HL-60/S4 (cell line): ENCODE results near the gene AGAP3.

ENCODE experiments used
- in situ Hi-C: fragments of 300-500 bp; cut with MboI; formaldehyde crosslinking; loops from 2 replicates; pipeline ENCODE4 v1.14.3; 2022; ENCODE audit warnings: low sequenced_read_pairs

Gene AGAP3

GRCh38 chr7:151057989-151058780, 28.1 kb upstream of the AGAP3 start:
- in situ Hi-C loops, result no loop called here

GRCh38 chr7:151058781-151059366, 27.4 kb upstream of the AGAP3 start:
- in situ Hi-C loops, result no loop called here

DNA sequence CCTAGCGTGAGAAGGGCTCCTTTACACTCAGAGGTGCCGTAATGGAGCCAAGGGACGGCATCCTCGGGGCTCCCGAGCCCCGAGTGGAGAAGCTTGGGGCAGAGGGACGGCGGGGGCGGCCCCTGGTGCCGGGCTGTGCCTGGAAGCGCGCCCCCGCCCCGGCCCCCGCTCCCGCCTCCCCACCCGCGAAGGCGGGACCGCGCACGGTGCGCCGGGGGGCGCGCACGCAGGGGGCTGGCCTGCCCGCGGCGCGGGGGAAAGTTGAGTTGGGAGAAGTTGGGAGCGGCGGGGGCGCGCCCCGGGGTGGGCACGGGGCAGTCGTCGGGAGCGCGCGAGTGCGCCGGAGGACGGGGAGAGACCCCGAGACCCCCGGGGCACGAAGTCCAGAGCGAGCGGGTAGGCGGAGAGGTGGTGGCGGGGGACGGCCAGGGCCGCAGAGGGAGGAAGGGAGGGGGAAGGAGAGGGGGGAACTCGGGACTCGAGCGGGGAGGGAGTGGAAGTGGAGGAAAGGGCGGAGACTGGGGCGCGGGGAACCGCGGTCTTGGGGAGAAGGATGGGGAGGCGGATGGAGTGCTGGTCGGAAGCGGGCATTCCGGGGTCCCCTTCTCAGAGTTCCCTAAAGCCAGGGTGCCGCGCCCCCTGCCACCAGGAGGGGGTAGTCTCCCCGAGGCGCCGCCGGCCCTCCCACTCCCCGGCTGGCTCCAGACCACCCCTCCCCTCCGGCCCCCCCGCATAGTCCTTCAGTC, 26.7 kb upstream of the AGAP3 start, which contains the start of gene SLC4A2:
SLC4A2 (plus strand) TSS at position 223 of the 746 bp plus-strand sequence. CDS start 2,399 bp downstream, outside the sequence.
- in situ Hi-C loops, result no loop called here

GRCh38 chr7:151060113-151060415, 26.2 kb upstream of the AGAP3 start:
- in situ Hi-C loops, result no loop called here

DNA sequence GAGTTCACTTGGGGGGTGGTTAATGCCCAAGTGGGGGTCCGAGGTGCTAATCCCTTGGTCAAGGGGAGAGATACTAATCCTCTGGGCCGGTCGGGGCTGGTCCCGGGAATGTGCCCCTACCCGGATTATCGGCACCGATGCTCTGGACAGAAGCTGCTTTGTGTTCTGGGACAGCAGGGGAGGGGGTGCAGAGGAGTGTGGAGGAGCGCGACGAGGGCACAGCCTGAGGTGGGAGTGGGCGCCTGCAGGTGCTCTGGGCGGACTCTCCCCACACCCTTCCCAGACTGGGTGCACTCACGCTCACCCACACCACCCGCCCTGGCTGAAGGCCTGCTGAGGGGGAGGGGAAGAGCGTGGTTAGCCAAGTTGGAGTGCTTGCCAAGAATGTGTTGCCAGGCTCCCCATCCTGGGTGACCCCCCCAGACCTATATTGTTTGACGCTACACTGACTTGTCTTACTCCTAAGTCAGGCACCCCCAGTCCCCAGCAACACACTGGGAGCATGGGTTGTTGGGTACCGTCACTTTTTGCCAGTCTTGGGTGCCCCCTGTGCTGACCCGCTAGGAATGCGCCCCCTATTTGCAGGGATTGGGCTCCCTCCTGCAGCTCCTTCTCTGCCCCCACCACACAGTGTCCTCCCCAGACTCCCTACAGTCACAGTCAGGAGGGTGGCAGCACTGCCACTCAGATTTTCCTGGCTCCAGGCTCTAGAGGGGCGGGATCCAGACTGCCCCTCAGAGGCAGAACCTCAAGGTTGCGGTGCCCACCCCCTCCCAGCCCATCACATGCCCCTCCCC, 25.7 kb upstream of the AGAP3 start:
- in situ Hi-C loops, result no loop called here

DNA sequence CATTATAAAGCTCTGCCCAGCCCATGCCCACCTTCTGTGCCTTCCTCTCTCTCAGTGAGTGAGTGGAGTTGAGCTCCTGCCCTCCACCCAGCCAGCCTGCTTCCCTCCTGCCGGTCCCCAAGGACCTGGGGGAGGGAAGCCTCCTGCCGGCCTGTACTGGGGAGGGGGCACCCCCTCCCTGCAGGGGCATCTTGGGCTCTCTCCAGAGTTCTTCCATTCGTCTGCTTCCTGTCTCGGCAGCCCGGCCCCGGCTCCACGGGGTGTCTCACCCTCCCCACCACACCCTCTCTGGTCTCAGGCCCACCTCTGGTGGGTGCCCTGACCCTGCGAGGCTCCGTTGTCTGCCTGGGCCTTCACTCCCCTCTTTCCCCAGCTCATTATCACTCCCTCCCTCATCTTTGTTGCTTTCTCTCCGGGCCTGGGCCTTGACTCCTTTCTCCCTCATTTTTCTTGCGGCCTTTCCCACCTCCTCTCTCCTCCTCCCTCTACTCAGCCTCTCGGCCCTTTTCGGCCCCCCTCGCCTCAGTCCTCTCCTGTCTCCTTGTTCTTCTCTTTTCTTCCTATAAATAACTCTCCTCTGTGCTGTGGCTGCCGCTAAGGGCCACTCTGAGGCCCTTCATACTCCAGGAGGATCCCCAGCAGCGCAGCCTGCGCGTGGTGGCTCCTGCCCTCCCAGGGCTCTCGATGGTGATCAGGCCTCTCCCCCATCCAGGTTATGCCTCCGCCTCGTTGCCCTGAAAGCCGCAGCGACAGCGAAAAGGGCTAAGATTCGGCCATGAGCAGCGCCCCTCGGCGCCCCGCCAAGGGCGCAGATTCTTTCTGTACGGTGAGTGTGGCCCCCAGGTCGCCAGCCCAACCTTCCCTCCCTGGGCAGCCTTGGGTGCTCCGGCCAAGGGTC, 24.8 kb upstream of the AGAP3 start:
- in situ Hi-C loops, result no loop called here

GRCh38 chr7:151062111-151062398, 24.2 kb upstream of the AGAP3 start:
- in situ Hi-C loops, result no loop called here

- in situ Hi-C loops, result no loop called here
Observed at GRCh38 chr7:151062399-151063211, 23.7 kb upstream of the AGAP3 start.

DNA sequence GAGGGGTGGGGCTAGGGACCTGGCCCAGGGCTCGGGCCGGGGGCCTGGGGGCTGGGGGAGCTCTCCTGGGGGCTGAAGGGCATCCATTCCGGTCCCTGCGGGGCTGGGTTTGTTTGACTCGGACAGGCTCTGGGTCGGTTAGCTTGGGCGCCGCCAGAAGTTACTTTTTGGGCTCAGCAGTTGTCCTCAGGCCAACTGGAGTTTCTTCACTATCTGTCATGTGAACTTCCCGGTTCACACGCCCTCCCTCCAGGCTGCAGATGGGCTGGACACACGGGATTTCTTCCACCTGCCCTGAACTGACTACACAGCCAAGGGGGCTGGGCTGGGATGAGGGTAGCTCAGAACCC, 23.1 kb upstream of the AGAP3 start:
- in situ Hi-C loops, result no loop called here

DNA sequence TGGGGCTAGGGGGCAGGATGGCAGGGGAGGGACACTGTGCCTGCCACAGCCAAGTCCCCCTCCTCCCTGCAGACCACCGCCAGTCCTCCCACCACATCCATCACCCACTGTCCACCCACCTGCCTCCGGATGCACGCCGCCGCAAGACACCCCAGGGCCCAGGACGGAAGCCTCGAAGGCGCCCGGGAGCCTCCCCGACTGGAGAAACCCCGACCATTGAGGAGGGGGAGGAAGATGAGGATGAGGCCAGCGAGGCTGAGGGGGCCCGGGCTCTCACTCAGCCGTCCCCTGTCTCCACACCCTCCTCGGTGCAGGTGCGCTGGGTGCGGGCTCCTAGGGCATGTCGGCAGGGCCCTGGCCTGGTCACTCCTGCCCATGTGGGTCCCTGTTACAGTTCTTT, 21.8 kb upstream of the AGAP3 start:
- in situ Hi-C loops, result no loop called here

- in situ Hi-C loops, result no loop called here
Observed at GRCh38 chr7:151064993-151065392, 21.3 kb upstream of the AGAP3 start.

GRCh38 chr7:151065516-151065915, 20.8 kb upstream of the AGAP3 start:
- in situ Hi-C loops, result no loop called here

GRCh38 chr7:151066273-151066974, 19.9 kb upstream of the AGAP3 start:
- in situ Hi-C loops, result no loop called here

DNA sequence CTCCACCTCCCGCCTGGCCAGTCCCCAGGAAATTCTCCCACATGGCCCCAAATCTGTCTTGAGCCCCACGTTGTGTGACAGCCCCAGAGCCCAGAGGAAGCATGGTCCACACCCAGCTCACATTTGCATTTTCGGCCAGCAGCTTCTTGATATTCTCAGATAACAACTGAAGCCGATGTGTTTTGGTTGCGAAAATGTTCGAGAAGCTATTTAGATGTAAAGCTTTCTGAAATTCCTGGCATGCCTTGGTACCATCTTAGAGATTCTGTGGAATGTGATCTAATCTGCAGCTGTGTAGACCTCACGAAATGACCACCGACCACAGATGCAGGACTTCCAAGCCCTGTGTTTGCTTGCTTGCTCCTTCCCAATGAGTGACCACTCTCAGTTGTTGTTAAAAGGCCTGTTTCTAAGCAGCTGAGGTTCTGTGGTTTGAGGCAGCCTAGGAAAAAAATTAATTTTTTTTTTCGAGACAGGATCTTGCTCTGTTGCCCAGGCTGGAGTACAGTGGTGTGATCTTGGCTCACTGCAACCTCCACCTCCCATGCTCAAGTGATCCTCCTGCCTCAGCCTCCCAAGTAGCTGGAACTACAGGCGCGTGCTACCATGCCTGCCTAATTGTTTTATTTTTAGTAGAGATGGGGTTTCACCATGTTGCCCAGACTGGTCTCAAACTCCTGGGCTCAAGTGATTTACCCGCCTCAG, 18.1 kb upstream of the AGAP3 start:
- in situ Hi-C loops, result no loop called here

DNA sequence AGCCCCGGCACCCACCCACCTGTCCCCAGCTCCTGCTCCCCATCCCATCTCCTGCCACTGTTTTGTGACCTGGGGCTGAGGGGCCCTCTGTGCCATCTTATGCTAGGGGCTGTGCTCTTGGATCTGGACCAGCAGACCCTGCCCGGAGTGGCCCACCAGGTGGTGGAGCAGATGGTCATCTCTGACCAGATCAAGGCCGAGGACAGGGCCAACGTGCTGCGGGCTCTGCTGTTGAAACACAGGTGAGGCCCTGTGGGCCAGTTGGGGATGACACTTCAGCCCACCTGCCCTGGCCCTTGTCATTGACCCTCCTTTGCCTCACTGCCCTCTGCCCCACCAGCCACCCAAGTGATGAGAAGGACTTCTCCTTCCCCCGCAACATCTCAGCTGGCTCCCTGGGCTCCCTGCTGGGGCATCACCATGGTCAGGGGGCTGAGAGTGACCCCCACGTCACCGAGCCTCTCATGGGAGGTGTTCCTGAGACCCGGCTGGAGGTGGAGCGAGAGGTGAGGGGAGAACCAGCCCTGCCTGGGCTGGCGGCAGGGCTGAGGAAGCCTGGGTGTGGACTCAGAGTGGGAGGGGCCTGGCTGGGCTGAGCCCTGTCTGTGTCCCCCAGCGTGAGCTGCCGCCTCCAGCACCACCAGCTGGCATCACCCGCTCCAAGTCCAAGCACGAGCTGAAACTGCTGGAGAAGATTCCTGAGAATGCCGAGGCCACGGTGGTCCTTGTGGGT, 16.3 kb upstream of the AGAP3 start:
- in situ Hi-C loops, result no loop called here

GRCh38 chr7:151070574-151070960, 15.7 kb upstream of the AGAP3 start:
- in situ Hi-C loops, result no loop called here

- in situ Hi-C loops, result no loop called here
Observed at GRCh38 chr7:151071032-151071866, 15.0 kb upstream of the AGAP3 start.
